Measurements from ENCODE around the gene RCN2.
"Not testable (repeated sequence)": the region's sequence is repeated elsewhere in the genome, so short reads cannot be mapped to it uniquely, and the experiment has no call there.

RCN2 gene

DNA sequence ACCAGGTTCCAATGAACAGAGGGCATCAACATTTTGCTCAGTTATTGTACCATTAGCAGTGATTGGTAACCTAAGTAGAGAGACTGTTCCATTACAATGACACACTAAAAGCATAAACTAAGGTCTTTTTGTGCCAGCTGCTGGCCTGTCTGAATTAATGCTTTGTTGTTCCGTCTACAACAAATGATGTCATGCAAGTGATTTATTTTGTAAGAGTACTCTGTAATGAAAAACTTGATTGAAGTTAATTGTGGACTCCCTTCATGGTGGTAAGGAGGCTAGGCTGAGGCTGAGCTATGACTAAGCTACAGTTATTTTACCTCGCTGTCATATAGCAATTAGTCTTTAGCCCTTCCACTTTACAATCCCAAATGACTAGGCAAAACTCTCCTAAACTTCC, 23.2 kb downstream of the RCN2 start:
- TF ChIP-seq, protein P1, sequence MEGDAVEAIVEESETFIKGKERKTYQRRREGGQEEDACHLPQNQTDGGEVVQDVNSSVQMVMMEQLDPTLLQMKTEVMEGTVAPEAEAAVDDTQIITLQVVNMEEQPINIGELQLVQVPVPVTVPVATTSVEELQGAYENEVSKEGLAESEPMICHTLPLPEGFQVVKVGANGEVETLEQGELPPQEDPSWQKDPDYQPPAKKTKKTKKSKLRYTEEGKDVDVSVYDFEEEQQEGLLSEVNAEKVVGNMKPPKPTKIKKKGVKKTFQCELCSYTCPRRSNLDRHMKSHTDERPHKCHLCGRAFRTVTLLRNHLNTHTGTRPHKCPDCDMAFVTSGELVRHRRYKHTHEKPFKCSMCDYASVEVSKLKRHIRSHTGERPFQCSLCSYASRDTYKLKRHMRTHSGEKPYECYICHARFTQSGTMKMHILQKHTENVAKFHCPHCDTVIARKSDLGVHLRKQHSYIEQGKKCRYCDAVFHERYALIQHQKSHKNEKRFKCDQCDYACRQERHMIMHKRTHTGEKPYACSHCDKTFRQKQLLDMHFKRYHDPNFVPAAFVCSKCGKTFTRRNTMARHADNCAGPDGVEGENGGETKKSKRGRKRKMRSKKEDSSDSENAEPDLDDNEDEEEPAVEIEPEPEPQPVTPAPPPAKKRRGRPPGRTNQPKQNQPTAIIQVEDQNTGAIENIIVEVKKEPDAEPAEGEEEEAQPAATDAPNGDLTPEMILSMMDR (IDR thresholded peaks at IDR 0.05; ENCODE audit: extremely low read depth, missing control alignments), result no peak
- DNase-seq (ENCODE audit: low spot score), result no peak

DNA sequence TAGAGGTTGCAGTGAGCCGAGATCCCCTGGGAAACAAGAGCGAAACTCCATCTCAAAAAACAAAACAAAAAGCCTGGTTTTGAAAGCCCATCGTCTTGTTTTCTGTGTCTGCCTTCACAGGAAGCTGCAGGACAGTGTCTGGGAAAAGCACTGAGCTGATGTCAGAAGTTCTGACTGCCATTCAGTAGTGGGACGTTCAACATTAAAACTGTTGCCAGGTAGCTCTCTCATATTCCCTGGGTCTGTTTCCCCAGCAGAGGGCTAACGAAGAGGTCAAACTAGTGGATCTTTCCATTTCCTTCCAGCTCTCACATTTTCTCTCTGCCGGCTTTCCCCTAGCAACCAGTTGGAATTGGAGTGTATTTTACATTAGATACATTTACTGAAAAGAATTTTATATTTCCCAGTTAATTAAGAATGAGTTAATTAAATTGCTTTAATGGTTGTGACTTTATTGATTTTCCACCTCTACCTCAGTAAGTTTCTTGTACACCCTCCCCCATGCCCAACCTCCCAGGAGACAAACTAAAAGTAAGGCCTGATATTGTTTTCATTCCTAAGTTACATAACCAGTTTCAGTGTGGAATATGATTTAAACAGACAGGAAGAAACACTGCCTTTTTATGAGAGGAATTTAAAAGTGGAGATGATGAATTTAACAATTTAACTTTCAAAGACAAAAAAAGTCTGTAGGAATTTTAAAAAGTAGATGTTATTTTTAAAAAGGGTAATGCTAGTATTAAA, 29.9 kb downstream of the RCN2 start:
- TF ChIP-seq, protein P1 (IDR thresholded peaks at IDR 0.05; ENCODE audit: extremely low read depth, missing control alignments), result no peak
- DNase-seq (ENCODE audit: low spot score), result no peak

DNA sequence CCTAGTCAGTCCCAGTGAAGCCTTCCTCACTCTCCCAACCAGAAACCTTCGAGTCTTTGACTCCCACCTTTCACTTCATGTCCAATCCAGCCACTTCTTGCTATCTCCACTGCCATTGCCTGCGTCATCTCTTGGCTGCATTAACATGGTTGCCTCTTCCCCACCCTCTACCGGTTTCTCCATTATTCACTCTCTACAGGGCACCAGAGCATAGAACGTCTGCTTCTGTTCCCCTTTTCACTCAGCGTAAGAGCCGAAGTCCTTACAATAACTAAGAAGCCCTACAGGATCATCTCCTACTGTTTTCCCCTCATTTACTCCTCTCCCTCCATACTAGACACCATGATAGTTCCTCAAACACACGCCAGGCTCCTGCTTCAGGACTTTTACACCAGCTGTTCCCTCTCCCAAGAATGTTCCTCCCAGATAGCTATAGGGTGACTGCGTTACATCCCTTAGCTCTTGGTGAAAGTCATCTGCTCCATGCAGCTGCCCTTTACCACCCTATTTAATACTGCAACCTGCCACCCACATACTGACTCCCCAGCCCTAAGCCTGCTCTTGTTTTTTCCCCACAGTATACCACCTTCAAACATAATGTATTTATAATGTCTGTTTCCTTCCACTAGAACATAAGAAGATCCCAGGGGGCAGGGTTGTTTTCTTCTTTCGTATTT, 30.9 kb downstream of the RCN2 start:
- DNase-seq (ENCODE audit: low spot score), result no peak
- TF ChIP-seq, protein P1 (IDR thresholded peaks at IDR 0.05; ENCODE audit: extremely low read depth, missing control alignments), result no peak

DNA sequence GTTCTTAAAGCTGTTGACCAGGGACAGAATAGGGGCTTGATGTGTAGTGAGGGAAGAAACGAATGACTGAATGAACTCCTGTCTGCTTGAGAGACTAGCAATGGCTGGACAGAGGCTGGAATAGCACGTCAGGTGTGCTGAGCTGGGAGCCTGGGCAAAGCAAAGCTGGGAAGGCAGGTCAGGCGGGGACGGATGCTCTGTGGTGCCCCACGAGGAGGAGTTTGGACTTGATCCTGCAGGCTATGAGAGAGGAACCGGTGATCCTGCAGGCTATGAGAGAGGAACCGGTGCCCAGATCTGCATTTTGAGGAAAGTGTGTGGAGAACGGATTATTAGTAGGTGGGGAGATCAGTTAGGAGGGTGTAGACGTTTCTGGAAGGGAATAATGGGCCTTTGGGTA, 32.0 kb downstream of the RCN2 start:
- no peak for DNase-seq (ENCODE audit: low spot score)

DNA sequence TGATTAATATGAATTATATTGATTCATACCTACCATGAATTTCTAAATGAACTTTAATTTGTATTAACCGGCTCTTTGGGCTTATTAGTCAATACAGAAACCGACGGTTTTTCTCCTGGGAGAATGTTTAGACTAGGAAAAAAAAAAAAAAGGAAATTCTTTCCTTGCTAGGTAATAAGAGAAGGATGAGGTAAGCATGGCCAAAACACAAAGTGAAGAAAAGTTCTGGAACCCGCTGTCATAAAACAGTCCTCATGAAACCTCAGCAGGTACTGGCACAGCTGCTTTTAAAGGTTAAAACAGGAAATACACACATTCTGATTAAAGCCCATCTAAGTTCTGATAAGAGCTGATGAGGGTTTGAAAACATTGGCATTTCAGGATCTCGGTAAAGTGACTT, 32.6 kb downstream of the RCN2 start:
- TF ChIP-seq, protein P1 (IDR thresholded peaks at IDR 0.05; ENCODE audit: extremely low read depth, missing control alignments), result no peak
- no peak for DNase-seq (ENCODE audit: low spot score)

More for the DNA sequence above, 32.0 kb downstream of the RCN2 start:
- TF ChIP-seq, protein P1 (IDR thresholded peaks at IDR 0.05; ENCODE audit: extremely low read depth, missing control alignments), result no peak

DNA sequence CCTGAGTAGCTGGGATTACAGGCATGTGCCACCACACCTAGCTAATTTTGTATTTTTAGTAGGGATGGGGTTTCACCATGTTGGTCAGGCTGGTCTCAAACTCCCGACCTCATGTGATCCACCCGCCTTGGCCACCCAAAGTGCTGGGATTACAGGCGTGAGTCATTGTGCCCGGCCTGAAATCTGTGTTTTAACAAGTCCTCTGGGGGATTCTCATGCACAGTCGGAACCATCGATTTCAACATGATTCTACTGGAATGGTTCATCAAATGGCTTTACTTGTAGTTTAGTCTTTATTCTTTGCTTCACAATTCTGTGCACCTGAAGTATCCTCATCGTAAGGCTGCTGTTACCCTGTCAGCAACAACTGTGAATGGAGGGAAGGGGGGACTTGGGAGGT, 34.5 kb downstream of the RCN2 start:
- DNase-seq (ENCODE audit: low spot score), result not testable (repeated sequence)

DNA sequence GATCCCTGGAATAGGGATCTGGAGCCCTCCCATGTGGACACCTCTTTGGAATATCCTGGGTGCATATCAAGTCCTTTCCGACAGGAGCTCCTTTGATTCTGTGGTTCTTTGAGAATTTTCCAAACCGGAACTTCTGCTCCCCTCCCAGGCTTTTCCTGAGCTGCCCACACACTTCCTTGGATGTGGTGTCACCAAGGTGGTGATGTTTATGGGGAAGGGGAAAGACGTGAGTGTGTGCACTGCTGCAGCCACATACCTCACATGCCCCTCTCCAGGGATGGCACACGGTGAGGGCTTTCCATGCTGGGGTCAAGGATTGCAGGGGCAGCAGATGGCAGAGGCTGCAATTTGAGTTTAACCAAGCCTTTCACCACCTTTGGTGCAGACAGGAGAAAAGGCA, 35.5 kb downstream of the RCN2 start:
- TF ChIP-seq, protein P1 (IDR thresholded peaks at IDR 0.05; ENCODE audit: extremely low read depth, missing control alignments), result no peak
- no peak for DNase-seq (ENCODE audit: low spot score)
